NCI-H2196 (cell line): ENCODE results near the gene SULT2B1.

ENCODE experiments used
- DNase-seq: peaks from one replicate; lab custom pipeline; 2025; ENCODE audit not compliant: unreplicated experiment; lab: John Stamatoyannopoulos, UW

The SULT2B1 gene

DNA sequence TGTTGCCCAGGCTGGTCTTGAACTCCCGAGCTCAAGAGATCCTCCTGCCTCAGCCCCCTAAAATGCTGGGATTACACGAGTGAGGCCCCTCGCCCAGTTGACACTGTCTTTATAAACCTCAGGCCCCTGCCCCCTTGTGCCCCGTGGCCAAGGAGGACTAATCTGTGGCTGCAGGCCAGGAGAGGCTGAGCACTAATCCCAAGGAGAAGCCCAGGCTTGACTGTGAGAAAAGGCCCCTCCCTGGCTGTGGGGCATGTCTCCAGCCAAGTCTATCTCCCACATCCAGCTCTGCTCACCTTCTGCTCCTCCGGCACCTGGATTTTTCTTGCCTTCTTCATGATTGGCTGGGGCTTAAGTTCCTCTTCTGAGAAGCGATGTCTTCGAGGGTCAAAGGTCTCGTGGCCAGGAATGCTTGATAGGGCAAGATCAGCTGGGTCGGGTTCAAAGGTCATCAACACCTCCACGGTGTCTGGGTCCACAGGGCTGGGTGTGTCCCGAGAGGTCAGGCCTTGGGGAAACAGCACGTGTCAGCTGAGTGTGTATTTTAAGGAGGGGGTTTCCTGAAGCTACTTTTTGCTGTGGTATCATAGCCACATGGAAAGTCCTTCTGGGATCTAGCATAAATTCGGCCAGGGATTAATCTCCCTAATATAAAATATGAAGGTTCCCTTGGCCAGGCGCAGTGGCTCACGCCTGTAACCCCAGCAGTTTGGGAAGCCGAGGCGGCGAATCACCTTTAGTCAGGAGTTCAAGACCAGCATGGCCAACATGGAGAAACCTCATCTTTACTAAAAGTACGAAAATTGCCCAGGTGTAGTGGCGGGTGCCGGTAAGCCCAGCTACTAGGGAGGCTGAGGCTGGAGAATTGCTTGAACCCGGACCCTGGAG, 81.4 kb downstream of the SULT2B1 start:
- no peak for DNase-seq

DNA sequence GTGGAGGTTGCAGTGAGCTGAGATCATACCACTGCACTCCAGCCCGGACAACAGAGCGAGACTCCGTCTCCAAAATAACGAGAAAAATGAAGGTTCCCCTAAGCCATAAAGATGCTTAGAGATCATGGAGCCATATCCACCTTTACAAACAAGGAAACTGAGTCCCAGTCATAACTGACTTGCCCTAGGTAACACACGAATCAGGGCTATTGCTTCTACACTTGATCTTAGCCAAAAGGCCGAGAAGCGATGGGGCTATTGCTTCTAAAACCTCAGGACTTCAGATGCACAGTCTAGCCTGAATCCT, 82.0 kb downstream of the SULT2B1 start:
- DNase-seq: no peak

DNA sequence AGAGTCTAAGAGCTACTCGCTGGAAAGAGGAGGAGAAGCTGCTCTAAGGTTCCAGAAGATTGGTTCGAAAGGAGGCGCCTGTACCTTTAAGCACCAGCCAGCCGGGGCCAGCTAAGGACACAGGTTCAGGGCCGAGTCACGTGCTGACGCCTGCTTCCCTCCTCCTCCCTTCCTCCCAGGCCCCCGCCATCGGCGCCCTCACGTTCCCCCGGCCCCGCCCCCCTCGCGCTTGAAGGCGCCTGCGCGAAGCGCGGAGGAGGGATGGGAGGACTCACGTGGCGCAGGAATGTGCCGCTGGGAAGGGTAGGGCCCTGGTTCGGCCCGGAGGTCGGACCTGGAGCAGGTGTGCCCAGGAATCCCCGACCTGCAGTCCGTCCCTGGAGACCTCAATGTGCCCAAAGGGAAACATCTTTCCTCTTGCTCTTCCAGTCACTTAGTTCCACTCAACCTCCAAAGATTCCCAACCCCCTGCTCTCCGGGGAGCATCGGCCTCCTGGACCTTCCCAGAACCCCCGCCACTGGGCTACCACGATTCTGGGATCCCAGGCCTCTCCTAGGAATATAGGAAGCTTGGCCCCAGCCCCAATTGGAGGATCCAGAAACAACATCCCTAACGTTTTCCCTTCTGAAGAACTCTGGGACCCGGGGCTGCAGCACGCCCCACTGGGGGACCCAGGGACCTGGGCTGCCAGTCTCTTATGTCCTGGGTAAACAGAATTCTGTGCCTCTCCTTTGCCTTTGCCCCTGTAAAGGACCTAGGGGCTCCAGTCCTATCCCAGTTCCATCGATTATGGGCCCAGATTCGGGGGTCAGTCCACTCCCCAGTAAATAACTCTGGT, 82.7 kb downstream of the SULT2B1 start:
- peak; percentile 99 for DNase-seq

- DNase-seq: peak; percentile 81
Measured at GRCh38 chr19:48635263-48635965, 83.4 kb downstream of the SULT2B1 start.

GRCh38 chr19:48635966-48636858, 84.2 kb downstream of the SULT2B1 start:
- no peak for DNase-seq

DNA sequence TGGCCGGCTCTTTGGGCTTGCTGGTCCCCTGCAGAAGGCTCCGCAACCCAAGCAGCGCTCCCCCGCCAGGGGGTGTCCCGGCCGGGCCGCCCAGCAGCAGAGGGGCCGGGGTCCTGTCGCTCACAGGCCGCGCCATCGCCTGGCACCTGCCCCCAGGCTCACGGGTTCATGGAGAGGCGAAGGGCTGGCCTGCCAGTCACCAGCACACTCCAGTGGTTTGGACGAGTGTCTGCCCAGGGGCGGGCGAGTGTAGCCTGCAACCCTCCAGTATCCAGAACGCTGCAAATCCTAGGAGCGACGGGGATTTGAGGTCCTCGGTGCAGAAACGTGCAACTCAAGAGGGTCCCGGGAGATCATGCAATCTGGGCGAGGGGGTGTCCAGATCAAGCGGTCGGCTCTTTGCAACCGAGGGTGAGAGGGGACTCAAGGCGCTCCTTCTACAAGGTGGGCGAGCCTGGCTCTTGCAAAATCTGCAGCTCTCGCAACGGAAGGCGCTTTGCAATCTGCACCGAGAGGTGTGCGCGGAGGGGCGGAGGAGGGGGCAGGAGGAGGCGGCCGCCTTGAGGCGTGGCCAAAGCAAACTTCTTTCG, 85.0 kb downstream of the SULT2B1 start, which contains the start of gene DBP:
Gene DBP, minus strand, starts transcription at position 521 of the 590 bp plus-strand sequence. Its CDS starts 385 bp downstream, at position 136.
- DNase-seq: peak; percentile 60

- DNase-seq: peak; percentile 99
Measured at GRCh38 chr19:48637449-48637947, 85.5 kb downstream of the SULT2B1 start.

- peak; percentile 84 for DNase-seq
Measured at GRCh38 chr19:48637948-48638830, 86.2 kb downstream of the SULT2B1 start.

GRCh38 chr19:48638831-48639381, 86.9 kb downstream of the SULT2B1 start:
- DNase-seq: no peak

DNA sequence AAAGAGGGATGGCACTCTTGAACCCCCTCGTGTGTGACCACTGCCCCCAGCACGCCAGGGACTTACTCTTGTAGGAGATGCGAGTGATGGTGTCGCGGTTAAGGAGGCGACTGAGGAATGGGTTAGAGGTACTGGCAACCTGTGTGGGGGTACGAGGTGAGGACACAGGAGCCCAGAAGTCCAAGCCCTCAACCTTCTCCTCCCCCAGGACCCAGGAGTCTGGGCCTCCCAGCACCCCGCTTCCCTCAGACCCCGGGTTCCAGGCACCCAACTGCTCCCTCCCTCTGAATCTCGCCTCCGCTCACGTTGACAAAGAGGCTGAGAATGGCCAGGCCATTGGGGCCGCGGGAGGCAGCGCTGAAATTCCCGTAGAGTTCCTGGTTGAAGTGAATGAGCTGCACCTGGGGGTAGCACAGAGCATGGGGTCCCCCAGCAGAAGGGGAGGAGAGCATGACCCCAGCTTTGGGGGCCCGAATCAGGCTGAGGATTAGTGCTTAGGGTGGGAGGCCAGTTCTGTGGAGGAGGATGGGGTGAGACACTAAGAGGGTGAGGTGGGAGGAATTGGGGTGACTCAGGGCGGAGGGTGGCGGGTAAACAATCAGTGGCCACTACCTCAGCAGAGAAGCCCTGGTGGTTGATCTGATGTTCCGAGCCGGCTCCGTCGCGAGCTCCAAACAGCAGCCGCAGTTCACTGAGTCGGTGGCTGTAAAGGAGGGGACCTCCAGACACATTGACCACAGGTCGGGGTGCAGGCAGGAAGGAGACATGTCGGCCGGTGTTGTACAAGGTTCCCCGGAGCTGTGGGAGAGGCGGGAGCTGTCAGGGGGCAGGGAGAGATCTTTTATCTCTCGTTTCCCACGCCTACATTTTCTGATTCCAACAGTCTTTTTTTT, 87.8 kb downstream of the SULT2B1 start:
- DNase-seq: no peak

GRCh38 chr19:48641850-48642249, 89.9 kb downstream of the SULT2B1 start:
- DNase-seq: no peak

- DNase-seq: no peak
Measured at GRCh38 chr19:48642862-48643261, 90.9 kb downstream of the SULT2B1 start.

- DNase-seq: no peak
Measured at GRCh38 chr19:48644355-48644754, 92.4 kb downstream of the SULT2B1 start.

GRCh38 chr19:48644839-48645619, 93.1 kb downstream of the SULT2B1 start:
- peak; percentile 75 for DNase-seq

- DNase-seq: no peak
Measured at GRCh38 chr19:48645620-48646000, 93.6 kb downstream of the SULT2B1 start.

GRCh38 chr19:48646001-48646721, 94.2 kb downstream of the SULT2B1 start, which contains the start of gene CA11:
Gene CA11, minus strand, starts transcription at chr19:48646187. Its CDS starts 555 bp downstream, at chr19:48645632.
- peak; percentile 92 for DNase-seq
